Chondrocyte (in vitro differentiated cells): ENCODE measurements around the gene RECQL5. TPM values are rescaled to one million over a fixed set of nuclear protein-coding genes. Genes with fewer than 3 reads are reported as not detected.

ENCODE experiments used
- DNase-seq: peaks from one replicate; pipeline ENCODE4 v3.0.0; 2021; ENCODE audit warnings: mixed read lengths, low spot score
- H3K27ac Mint-ChIP-seq: one replicate; pipeline ENCODE4 v1.8.0; 2021; ENCODE audit warnings: mild to moderate bottlenecking, moderate library complexity, mixed read lengths; ENCODE audit not compliant: unreplicated experiment
- H3K27me3 Mint-ChIP-seq: 2 replicates; pipeline ENCODE4 v1.8.0; 2021; ENCODE audit warnings: low read depth, mixed read lengths
- H3K36me3 Mint-ChIP-seq: 2 replicates; pipeline ENCODE4 v1.8.0; 2021; ENCODE audit warnings: low read depth, mixed read lengths
- H3K4me1 Mint-ChIP-seq: 2 replicates; pipeline ENCODE4 v1.8.0; 2021; ENCODE audit warnings: low read depth, mild to moderate bottlenecking, mixed read lengths
- H3K4me3 Mint-ChIP-seq: one replicate; pipeline ENCODE4 v1.8.0; 2021; ENCODE audit warnings: mild to moderate bottlenecking, moderate library complexity, mixed read lengths; ENCODE audit not compliant: unreplicated experiment
- H3K9me3 Mint-ChIP-seq: 2 replicates; pipeline ENCODE4 v1.8.0; 2021; ENCODE audit warnings: low read depth, mixed read lengths
- CTCF ChIP-seq: fragments of 200-600 bp; sonication (generic); IDR thresholded peaks from 2 replicates; pipeline ENCODE4 v1.5.0; 2021; ENCODE audit warnings: antibody characterized with exemption, mild to moderate bottlenecking, moderate library complexity
- total RNA-seq: library from RNA; stranded (reverse); gene quantifications from 3 replicates; pipeline ENCODE4 v1.2.1, GENCODE V29; 2021

Gene RECQL5
- total RNA-seq, 1 donor from 2014 or later: 20.4 TPM

DNA sequence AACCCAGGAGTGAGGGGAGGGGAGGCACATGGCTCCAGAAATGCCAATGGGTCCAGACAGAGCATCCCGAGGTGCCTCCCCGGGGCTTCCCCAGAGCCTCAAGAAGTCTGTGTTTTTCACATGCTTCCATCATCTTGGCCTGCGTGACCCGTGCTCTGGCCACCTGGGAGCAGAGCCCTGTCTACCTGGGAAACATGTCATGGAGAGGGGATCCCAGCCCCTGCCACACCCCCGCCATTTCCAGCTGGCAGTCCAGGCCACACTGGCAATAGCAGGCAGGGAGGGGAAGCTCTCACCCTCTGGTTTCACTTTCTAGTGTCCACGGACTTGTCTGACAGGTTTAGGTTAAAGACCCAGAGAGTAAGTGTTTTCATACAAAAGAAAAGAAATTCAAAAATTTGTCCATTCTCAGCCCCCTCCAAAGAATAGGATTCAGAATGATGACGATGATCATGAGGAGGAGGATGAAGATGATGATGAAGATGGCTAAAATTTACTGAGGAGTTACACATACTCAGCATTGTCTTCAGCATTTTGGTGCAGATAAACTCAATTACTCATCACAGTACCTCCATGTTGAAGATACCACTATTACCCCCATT is 24.7 kb downstream of the RECQL5 start:
- Mint-ChIP-seq H3K27me3 (no peaks in the 10 kb centered on the region), H3K4me3 (no peak overlapping the region), H3K4me1 (peaks cover 3% of the 10 kb centered on the region), H3K36me3 (peaks cover 2% of the 10 kb centered on the region), H3K27ac (no peak overlapping the region), H3K9me3 (no peaks in the 10 kb centered on the region)
- no peak for DNase-seq
- TF ChIP-seq CTCF: no peak

DNA sequence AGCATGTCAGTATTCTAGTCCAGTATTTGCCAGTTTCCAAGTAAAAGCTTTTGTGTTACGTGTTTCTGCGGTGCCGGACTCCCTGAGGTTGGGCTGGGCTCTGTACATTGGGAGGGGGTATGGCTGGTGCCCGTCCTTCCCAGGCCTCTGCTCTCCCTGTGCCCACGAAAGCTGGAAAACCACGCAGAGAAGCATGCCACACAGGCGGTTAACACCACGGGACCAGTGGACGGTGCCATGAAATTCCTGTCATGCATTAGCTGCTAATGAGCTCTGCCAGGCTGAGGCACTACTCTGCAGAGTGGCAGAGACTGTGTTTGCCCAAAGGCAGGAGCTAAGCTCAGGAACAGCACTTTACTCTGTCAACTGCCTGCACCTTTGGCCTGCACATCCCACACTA is 25.6 kb downstream of the RECQL5 start:
- no peak overlapping the region for H3K4me3 Mint-ChIP-seq
- no peaks in the 10 kb centered on the region for H3K9me3 Mint-ChIP-seq
- no peaks in the 10 kb centered on the region for H3K27me3 Mint-ChIP-seq
- TF ChIP-seq CTCF: no peak
- H3K36me3 Mint-ChIP-seq: peaks cover 2% of the 10 kb centered on the region
- H3K27ac Mint-ChIP-seq: no peak overlapping the region
- DNase-seq: no peak
- H3K4me1 Mint-ChIP-seq: peaks cover 3% of the 10 kb centered on the region

GRCh38 chr17:75640556-75641119 is 26.3 kb downstream of the RECQL5 start:
- no peaks in the 10 kb centered on the region for H3K27me3 Mint-ChIP-seq
- no peak overlapping the region for H3K27ac Mint-ChIP-seq
- H3K36me3 Mint-ChIP-seq: peaks cover 2% of the 10 kb centered on the region

GRCh38 chr17:75639771-75640555 is 27.0 kb downstream of the RECQL5 start:
- H3K4me1 Mint-ChIP-seq: no peaks in the 10 kb centered on the region
- H3K9me3 Mint-ChIP-seq: no peaks in the 10 kb centered on the region
- peak; percentile 86 for DNase-seq
- no peaks in the 10 kb centered on the region for H3K27me3 Mint-ChIP-seq
- no peak overlapping the region for H3K27ac Mint-ChIP-seq
- no peak overlapping the region for H3K4me3 Mint-ChIP-seq
- peaks cover 2% of the 10 kb centered on the region for H3K36me3 Mint-ChIP-seq
- TF ChIP-seq CTCF: no peak

More at GRCh38 chr17:75640556-75641119, 26.3 kb downstream of the RECQL5 start:
- H3K4me1 Mint-ChIP-seq: no peaks in the 10 kb centered on the region
- TF ChIP-seq CTCF: no peak
- no peak overlapping the region for H3K4me3 Mint-ChIP-seq
- H3K9me3 Mint-ChIP-seq: no peaks in the 10 kb centered on the region
- DNase-seq: no peak

DNA sequence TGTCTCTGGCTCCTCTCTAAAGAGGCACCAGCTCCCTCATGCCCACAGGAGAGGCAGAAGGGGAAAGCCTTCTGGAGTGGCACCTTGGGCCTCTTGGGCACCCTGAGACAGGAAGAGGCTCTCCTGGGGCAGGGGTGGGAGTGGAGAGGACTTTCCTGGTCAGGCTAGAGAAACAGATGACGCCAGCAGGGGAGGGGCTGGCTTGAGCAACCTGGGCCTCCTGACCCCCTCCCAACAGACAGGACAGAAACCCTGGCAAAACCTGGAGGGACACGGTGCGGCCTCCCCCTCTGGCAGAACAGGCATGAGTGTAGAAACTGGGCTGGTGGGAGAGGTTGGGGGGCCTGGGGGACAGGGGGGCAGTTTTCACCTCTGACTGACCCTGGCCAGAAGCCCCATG is 27.6 kb downstream of the RECQL5 start:
- no peak overlapping the region for H3K4me3 Mint-ChIP-seq
- DNase-seq: peak; percentile 66
- no peaks in the 10 kb centered on the region for H3K9me3 Mint-ChIP-seq
- no peak for TF ChIP-seq CTCF
- peaks cover 1% of the 10 kb centered on the region for H3K4me1 Mint-ChIP-seq
- H3K36me3 Mint-ChIP-seq: peaks cover 2% of the 10 kb centered on the region
- H3K27ac Mint-ChIP-seq: no peak overlapping the region
- no peaks in the 10 kb centered on the region for H3K27me3 Mint-ChIP-seq
